ENCODE data around the gene PODXL2.

The PODXL2 gene

GRCh38 chr3:127673191-127674100 is 44.5 kb downstream of the PODXL2 start:
- DNase-seq (ENCODE audit: low spot score), result no peak
- peak overlapping the region; percentile 83 for H3K27ac ChIP-seq
- ChIA-PET POLR2A (ENCODE audit: low non-redundant PET) (interaction anchor here (0.6 kb wide), 1 partner anchor 83 kb away, joined by 7 read pairs; no protein-coding TSS in a partner anchor), CTCF (no interaction called here)
- no peak for TF ChIP-seq CTCF (conservative IDR thresholded peaks at IDR 0.05; ENCODE audit: low read depth)

- DNase-seq (ENCODE audit: low spot score), result no peak
- TF ChIP-seq CTCF (conservative IDR thresholded peaks at IDR 0.05; ENCODE audit: low read depth), result no peak
- H3K27ac ChIP-seq, result peak overlapping the region; percentile 83
- CTCF ChIA-PET, result no interaction called here
- POLR2A ChIA-PET (ENCODE audit: low non-redundant PET), result interaction anchor here (0.6 kb wide), 1 partner anchor 52 kb away, joined by 3 read pairs; no protein-coding TSS in a partner anchor
These were observed 45.2 kb downstream of the PODXL2 start for GRCh38 chr3:127674101-127674721.

- CTCF ChIA-PET, result no interaction called here
- POLR2A ChIA-PET (ENCODE audit: low non-redundant PET), result interaction anchor here (0.6 kb wide), 1 partner anchor 53 kb away, joined by 3 read pairs; no protein-coding TSS in a partner anchor
- TF ChIP-seq CTCF (conservative IDR thresholded peaks at IDR 0.05; ENCODE audit: low read depth), result no peak
- peak overlapping the region; percentile 83; the same call in 1 of the 2 replicates for H3K27ac ChIP-seq
- no peak for DNase-seq (ENCODE audit: low spot score)
These were observed 45.8 kb downstream of the PODXL2 start for GRCh38 chr3:127674790-127675189.

- DNase-seq (ENCODE audit: low spot score), result no peak
- POLR2A ChIA-PET (ENCODE audit: low non-redundant PET), result interaction anchor here (0.7 kb wide), 1 partner anchor 141 kb away, joined by 6 read pairs; no protein-coding TSS in a partner anchor
- TF ChIP-seq CTCF (conservative IDR thresholded peaks at IDR 0.05; ENCODE audit: low read depth), result no peak
- CTCF ChIA-PET, result no interaction called here
- peak overlapping the region; percentile 21; the same call in 1 of the 2 replicates for H3K27ac ChIP-seq
These were observed 46.8 kb downstream of the PODXL2 start for GRCh38 chr3:127675651-127676391.

GRCh38 chr3:127676456-127676855 is 47.5 kb downstream of the PODXL2 start:
- CTCF ChIA-PET, result interaction anchor here (0.6 kb wide), 1 partner anchor 42 kb away, joined by 3 read pairs; no protein-coding TSS in a partner anchor
- no peak for TF ChIP-seq CTCF (conservative IDR thresholded peaks at IDR 0.05; ENCODE audit: low read depth)
- POLR2A ChIA-PET (ENCODE audit: low non-redundant PET), result interaction anchor here (0.5 kb wide), 1 partner anchor 15 kb away, joined by 9 read pairs; no protein-coding TSS in a partner anchor
- no peak for DNase-seq (ENCODE audit: low spot score)
- H3K27ac ChIP-seq, result peak overlapping the region; percentile 21; the same call in 1 of the 2 replicates
